NCI-H345 treated with DMSO at 0.1 percent for 48 hours (cell line): ENCODE data around the gene BIRC2.
"Not testable (repeated sequence)": the region's sequence is repeated elsewhere in the genome, so short reads cannot be mapped to it uniquely, and the experiment has no call there.

ENCODE experiments used
- DNase-seq: peaks from one replicate; lab custom pipeline; 2025; ENCODE audit not compliant: unreplicated experiment; lab: John Stamatoyannopoulos, UW

BIRC2 gene

DNA sequence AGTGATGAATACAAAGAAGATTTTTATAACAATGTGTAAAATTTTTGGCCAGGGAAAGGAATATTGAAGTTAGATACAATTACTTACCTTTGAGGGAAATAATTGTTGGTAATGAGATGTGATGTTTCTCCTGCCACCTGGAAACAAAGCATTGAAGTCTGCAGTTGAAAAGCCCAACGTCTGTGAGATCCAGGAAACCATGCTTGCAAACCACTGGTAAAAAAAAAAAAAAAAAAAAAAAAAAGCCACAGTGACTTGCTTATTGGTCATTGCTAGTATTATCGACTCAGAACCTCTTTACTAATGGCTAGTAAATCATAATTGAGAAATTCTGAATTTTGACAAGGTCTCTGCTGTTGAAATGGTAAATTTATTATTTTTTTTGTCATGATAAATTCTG, 24.5 kb upstream of the BIRC2 start:
- DNase-seq = no peak

DNA sequence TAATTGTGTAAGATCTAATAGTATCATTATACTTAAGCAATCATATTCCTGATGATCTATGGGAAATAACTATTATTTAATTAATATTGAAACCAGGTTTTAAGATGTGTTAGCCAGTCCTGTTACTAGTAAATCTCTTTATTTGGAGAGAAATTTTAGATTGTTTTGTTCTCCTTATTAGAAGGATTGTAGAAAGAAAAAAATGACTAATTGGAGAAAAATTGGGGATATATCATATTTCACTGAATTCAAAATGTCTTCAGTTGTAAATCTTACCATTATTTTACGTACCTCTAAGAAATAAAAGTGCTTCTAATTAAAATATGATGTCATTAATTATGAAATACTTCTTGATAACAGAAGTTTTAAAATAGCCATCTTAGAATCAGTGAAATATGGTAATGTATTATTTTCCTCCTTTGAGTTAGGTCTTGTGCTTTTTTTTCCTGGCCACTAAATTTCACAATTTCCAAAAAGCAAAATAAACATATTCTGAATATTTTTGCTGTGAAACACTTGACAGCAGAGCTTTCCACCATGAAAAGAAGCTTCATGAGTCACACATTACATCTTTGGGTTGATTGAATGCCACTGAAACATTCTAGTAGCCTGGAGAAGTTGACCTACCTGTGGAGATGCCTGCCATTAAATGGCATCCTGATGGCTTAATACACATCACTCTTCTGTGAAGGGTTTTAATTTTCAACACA, 23.3 kb upstream of the BIRC2 start:
- DNase-seq = no peak

DNA sequence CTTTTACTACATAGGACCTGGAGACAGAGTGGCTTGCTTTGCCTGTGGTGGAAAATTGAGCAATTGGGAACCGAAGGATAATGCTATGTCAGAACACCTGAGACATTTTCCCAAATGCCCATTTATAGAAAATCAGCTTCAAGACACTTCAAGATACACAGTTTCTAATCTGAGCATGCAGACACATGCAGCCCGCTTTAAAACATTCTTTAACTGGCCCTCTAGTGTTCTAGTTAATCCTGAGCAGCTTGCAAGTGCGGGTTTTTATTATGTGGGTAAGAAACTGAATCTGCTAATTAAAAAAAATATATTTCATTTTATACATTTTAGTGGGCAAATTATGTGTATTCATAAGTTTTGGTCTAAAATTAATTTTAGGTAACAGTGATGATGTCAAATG, 21.9 kb upstream of the BIRC2 start:
- DNase-seq = no peak

DNA sequence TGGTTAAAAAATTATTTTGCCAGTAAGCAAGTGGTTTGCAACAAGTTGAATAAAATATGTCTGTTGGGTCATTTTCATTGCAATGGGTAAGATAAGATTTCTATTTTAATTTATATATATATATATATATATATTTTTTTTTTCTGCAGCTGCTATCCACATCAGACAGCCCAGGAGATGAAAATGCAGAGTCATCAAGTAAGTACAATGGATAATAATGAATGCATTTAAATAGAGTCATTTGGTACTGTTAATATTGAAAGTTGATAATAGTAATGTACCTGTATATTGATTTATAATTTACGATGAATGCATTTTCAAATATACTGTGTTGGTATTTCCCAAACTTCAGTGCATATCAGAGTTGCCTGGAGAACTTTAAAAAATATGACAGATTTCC, 18.3 kb upstream of the BIRC2 start:
- DNase-seq = no peak

DNA sequence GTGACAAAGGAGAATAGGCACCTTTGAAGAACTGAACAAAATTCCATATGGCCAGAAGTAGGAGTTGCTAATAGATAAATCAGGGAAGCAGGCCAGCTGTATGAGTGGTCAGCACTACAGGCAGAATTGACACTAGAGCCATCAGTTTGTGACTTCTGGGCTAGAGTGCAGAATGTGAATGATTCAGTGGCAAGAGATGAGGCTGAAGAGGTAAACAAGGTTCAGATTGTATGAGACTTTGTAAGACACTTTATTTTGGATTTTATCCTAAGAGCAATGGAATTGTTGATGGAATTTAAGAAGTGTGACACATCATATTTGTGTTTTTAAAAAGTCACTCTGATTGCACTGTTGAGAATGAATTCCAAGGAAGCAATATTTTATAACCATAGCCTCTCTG, 16.8 kb upstream of the BIRC2 start:
- DNase-seq = no peak

DNA sequence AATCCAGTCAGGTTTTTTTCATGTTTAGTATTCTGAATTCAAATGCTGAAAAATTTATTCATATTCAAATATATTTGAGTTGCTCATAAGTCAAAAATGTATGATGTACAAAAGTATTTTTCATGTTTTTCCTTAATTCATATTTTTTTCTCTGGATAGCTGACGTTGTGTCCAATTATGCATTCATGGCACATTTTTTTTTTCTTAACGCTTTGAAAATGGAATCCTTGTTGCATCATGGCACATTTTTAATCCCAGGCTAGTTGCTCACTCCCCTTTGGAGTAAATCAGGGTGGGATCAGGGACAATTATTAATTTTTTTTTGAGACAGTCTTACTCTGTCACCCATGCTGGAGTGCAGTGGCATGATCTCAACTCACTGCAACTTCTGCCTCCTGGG, 15.7 kb upstream of the BIRC2 start:
- no peak for DNase-seq

DNA sequence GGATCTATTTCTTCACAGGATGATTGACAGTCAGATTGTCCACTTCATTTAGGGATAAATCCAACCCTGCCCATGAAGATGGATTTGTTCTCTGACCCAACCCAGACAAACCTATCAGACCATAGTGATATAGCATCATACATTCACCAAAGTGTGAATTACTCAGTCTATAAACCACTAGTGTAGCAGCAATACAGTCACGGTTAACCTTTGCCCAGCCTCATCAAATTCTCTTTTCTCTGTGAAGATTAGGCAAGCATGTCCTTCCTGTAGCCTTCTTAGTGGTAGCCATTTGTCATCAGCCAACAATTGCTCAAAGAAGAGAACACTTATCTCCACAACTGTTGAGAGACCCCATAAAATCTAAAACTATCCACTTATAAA, 14.4 kb upstream of the BIRC2 start:
- no peak for DNase-seq

DNA sequence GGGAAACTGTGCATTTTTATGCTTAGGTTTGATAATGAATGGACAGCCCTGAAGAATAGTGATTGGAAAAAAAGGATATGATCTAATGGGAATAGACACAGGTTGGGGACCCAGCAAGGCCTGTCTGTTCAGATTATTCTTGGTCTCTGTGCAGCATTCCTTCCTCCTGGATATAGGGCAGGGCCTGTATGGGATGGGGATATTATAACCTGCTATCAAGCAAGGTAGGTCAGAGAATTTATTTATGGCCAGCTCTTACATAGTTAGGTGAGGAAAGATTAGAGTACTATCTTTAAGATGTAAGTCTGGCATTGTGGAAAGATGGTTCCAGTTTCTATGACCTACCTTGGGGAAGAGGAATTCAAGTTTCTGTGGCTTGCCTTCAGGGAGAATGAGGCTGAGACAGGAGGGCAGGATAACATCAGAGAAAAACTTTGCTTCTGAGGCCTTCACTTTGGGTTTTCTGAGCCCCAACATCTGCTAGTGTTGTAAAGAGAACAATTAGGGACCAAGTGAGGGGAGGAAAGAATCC, 8.5 kb upstream of the BIRC2 start:
- no peak for DNase-seq

DNA sequence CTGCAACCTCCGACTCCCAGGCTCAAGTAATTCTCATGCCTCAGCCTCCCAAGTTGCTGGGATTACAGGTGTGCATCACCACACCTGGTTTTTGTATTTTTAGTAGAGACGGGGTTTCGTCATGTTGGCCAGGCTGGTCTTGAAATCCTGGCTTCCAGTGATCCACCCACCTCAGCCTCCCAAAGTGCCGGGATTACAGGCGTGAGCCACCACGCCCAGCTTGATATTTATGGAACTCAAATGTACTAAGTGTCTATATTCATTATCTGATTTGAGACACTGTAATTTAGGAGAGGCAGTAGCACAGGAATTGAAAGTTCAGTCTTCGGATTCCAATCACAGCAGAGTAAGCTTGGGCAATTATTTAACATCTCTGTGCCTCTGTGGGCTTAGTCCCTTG, 5.7 kb upstream of the BIRC2 start:
- DNase-seq = not testable (repeated sequence)

DNA sequence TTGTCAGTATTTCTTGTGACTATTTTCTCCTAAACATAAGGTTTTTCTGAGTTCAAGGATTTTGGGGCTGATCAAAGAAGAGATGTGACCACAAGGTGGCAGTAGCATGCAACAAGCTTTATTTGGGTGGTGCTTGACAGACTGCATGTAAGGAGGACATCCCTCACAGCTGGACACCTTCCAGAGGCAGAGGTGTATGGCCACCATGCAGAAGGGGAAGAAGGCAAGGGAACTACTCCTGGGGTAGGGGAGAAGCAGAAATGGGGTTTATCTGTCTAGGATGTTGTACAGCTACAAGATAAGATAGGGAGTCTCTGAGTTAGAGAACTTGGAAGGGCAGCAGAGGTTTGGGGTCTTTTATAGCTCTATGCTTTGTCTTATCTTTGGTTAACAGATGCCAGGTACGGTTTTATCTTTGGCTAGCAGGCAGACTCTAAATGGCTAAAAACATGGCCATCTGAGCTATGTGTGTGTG, 5.1 kb upstream of the BIRC2 start:
- peak; percentile 64 for DNase-seq

DNA sequence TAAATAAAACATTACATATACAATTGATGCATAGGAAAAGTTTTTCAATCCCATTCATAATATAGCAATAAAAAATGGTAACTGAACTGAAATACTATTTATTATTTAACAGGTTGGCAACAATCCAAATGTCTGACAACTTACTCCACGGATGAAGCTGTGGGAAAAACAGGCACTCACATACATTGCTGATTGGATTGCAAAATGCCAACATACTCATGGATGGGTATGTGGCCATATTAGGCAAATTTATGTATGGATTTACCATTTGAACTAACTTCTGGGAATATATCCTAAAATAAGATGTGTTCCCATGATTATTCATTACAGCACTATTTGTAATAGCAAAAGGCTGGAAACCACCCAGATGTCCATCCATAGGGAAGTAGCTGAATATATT, 3.2 kb upstream of the BIRC2 start:
- no peak for DNase-seq

DNA sequence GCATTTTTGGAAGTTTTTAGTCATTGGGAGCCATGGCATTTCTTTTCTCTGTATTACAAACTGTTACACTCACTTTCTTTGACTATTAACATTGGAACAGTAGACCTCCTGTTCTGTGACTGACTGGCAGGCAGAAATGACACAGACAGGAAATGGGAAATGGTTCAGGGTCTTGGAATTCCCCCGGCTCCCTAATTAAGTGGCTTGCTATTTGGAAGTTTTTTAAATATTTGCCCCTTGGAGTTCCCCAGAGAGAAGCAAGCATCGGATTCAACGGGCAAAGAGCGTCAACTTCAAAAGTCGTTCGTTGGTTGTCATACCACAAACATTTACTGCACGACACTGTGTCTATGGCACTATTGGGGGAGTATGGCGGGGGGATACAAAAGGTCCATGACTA, 1.1 kb upstream of the BIRC2 start:
- DNase-seq = no peak

DNA sequence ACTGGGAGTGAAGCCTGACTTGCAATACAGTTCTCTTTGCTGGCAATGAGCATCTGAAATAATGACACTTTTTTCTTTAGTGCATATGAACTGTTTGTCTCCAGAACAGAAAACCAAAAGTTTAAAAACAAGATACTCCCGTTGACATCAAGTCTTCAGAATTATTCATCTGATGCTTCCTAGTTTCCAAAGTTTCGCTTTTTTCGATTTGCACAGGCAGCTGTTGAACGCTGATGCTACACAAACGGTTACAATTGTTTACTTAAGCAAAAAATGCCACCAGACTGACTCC, 612 bp upstream of the BIRC2 start:
- DNase-seq = no peak

DNA sequence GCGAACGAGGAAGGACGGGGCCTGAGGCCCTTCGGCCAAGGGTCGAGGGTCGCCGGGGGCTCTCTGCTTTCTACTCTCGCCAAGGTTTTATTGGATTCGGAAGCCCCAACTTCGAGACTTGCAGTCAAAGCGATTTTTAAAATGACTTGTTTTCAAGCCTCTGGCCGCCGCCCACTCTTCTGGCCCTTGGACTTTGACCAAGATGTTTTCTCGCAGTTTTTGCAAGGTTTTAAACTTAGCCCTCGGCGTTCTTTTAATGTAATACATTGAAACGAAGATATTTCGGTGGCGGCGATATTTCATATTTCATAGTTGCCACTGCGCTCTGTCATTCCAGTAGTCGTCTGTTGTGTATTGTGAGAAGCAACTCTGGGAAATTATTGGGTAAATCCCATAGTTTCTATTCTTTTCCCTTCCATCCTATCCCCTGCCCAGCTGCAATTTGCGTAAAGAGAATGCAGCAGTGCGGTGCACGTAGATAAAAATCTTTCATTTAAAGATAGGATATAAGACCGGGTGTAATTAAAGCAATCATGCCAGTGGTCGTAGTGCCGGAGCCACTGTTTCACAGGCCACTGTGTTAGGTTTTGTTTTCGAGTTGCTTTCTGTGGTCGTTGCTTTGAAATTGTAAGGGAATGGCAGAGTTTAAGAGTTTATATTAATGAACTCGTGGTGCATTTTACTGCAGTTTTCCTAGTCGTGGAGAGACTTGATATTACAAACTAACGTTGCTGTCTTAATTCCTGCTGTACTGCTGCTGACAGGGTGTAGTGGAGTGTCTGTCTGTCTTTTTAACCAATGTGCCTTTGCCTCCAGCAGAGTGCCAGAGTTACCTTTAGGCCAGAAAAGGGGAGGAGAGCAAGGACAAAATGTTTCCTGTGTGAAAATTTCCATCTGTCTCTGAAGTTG, 702 bp downstream of the BIRC2 start:
- no peak for DNase-seq

DNA sequence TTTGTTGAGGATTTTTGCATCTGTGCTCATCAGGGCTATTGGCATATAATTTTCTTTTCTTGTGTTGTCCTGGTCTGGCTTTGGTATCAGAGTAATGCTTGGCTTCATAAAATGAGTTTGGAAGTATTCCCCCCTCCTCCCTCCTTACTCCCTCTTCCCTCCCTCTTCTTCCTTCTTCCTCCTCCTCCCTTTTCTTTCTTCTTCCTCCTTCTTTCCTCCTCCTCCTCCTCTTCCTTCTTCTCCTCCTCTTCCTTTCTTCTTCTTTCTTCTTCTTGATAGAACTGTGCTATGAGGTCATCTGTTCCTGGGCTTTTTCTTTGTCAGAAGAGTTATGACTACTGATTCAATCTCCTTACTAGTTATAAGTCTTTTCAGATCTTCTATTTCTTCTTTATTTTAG, 10.1 kb downstream of the BIRC2 start:
- DNase-seq = no peak

DNA sequence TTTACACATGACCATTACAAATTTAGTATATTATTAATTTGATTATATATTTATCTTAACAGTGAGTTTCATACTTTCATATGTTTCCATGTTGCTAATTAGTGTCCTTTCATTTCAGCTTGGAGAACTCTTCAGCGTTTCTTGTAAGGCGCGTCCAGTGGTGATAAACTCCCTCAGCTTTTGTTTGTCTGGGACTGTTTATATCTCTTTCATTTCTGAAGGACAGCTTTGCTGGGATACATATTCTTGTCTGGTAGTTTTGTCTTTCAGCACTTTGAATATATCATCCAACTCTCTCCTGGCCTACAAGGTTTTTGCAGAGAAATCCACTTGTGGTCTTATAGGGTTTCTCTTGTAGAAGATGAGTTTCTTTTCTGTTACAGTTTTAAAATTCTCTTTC, 12.4 kb downstream of the BIRC2 start:
- DNase-seq = no peak

DNA sequence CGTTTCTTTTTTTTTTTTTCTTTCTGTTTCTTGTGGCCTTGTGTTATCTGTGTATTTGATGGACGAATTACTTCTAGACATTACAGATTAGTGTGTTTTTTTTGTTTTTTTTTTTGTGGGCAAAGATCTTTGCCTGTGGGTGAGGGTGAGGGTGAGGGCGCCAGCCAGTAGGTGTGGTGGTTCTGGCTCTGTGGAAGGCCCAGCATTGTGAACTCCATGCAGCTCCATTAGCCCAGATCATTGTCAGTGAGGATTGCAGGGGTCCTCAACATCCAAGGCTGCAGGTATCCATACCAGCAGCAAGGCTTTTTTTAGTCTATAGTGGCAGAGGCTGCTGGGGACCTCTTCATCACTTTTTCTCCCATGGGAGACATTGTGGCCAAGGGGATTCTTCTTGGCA, 13.7 kb downstream of the BIRC2 start:
- DNase-seq = no peak

DNA sequence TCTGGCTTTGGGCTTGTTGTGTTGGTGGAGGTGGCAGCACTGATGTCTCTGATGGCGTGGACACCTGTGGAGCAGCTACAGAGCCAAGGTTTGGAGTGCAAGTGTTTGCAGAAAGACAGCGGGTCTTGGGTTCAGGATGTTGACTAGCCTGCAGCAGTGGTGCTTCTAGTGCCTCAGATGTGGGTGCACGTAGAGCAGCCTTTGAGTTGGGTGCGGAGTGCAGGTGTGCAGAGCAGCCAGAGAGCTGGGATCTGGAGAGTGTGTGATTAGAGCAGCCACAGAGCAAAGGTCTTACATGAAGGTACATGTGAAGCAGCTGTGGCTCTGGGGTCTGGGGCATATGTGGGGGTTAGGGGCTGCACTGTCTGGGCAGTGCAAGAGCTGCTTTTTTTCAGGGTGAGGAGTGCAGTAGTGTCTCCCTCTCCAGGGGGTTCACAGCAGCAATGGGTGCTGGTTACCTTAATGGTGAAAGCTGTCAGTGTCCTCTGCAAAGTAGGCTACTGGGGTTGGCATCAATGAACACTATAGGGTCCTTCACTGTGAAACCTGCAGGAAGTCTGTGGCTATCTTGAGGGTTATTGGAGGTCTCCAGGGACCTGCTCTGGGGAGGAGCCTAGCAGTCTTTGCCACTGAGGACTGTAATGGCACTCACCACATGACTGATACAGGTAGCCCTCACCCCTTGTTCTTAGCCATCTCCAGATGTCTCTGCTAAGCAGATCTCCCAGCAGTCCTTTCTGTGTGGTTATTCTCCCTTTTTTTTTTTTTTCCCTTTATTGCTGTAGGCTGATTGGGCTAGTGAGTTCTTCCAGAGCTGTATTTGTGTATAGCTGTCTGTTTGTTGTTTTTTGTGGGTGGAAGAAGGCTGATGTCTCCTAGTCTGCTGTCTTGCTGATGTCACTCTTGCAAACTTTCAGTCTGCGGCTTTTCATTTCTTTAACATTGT, 14.3 kb downstream of the BIRC2 start:
- no peak for DNase-seq

DNA sequence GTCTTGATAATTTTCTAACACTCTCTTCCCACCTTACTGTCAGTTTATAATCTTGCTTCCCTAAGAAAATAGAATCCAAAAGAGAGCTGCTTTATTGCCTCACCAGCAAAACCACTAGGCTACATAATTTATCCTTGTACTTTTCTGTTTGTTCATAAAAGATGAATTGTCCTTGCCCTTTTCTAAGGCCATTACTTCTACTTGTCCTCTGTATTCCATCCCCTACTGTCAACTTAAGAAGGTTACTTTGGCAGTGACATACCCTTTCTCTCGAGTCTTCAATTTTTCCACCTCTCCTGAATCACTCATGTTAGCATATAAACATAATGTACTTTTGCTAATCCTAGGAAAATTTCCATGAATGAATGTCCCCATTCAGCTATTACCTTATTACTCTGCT, 18.0 kb downstream of the BIRC2 start:
- DNase-seq = no peak

DNA sequence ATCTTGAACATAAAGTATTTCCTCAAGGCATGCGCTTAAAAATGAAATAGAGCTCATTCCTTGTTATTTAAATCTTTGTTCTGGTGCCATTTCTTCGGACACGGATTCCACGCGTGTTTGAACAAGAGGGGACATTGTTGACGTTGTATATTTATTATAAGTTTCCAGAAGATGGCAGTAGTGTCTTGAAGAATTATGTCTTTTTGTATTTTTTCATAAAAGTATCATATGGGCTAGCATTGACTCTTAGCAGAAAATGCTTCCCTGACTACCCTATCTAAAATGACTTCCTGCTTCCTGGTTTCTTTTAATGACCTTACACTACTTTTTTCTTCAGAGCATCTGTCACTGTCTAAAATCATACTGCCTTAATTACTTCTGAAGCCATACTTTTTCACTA, 20.4 kb downstream of the BIRC2 start:
- no peak for DNase-seq

DNA sequence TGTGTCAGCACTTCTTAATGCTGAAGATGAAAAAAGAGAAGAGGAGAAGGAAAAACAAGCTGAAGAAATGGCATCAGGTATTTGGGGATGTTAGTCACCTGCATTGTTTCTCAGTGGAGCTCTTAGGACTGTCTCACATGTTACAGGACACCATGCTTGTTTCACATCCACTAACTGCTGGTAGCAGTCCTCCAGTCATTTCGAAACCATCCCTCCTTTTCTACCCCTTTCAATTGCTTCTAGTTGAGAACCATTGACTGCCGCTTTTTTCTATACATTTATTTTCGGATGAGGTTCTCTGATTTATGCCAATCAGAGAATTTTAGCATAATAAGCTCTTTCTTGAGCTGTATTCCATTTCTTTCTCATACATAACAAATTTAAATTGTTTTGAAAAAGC, 21.5 kb downstream of the BIRC2 start:
- no peak for DNase-seq
